ENCODE measurements around the gene MYO1B. TPM values are rescaled to one million over a fixed set of nuclear protein-coding genes. Genes with fewer than 3 reads are reported as not detected.

Gene MYO1B
- total and polyA plus RNA-seq, 8 donors, result 136 to 305 (median 197) TPM

- DNase-seq (no peak), ATAC-seq (peak; percentile 4)
- Histone ChIP-seq H3K4me1 (peaks cover 12 to 40% of the 10 kb centered on the region in 2 donors), H3K27ac (peak overlapping the region in 1 of 2 donors; percentile 55), H3K36me3 (no peaks in the 10 kb centered on the region), H3K4me3 (no peak overlapping the region), H3K9me3 (no peaks in the 10 kb centered on the region), H3K27me3 (no peaks in the 10 kb centered on the region)
- TF ChIP-seq, protein P1, sequence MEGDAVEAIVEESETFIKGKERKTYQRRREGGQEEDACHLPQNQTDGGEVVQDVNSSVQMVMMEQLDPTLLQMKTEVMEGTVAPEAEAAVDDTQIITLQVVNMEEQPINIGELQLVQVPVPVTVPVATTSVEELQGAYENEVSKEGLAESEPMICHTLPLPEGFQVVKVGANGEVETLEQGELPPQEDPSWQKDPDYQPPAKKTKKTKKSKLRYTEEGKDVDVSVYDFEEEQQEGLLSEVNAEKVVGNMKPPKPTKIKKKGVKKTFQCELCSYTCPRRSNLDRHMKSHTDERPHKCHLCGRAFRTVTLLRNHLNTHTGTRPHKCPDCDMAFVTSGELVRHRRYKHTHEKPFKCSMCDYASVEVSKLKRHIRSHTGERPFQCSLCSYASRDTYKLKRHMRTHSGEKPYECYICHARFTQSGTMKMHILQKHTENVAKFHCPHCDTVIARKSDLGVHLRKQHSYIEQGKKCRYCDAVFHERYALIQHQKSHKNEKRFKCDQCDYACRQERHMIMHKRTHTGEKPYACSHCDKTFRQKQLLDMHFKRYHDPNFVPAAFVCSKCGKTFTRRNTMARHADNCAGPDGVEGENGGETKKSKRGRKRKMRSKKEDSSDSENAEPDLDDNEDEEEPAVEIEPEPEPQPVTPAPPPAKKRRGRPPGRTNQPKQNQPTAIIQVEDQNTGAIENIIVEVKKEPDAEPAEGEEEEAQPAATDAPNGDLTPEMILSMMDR (IDR thresholded peaks at IDR 0.05), result no peak
- intact Hi-C loops (cut with DNase I), result no loop called here
Observed at GRCh38 chr2:191266201-191266600, 21.0 kb downstream of the MYO1B start.

GRCh38 chr2:191268596-191268995 lies 23.4 kb downstream of the MYO1B start:
- ATAC-seq (no peak), DNase-seq (no peak)
- H3K4me1 ChIP-seq, result peaks cover 12 to 30% of the 10 kb centered on the region in 2 donors
- intact Hi-C loops (cut with DNase I), result no loop called here
- no peak overlapping the region for H3K27ac ChIP-seq
- no peaks in the 10 kb centered on the region for H3K36me3 ChIP-seq
- no peaks in the 10 kb centered on the region for H3K27me3 ChIP-seq
- no peak overlapping the region for H3K4me3 ChIP-seq
- TF ChIP-seq, protein P1 (IDR thresholded peaks at IDR 0.05), result no peak
- no peaks in the 10 kb centered on the region for H3K9me3 ChIP-seq

GRCh38 chr2:191270306-191271161 lies 25.3 kb downstream of the MYO1B start:
- intact Hi-C loops (cut with DNase I), result no loop called here
- no peak overlapping the region for H3K27ac ChIP-seq
- ATAC-seq, result no peak

DNA sequence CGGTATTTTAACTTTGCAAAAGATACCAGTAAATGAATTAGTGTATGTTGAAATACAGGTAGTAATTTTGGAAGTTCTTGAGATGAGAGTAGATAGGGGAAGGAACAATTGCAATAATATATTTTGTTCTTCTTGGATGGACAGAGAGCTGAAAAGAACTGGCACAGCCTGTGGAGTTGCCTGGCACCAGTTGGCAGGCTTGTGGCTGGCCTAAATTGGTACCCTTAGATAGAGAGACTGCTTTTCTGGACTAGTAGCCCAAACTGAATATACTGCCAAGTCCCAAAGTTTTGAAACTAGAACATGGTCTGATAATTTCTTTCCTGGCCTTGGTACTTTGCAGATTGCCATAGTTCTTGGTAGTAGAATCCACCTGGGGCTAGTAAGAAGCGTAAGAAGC lies 26.9 kb downstream of the MYO1B start:
- intact Hi-C loops (cut with DNase I), result no loop called here
- ATAC-seq, result no peak
- no peaks in the 10 kb centered on the region for H3K9me3 ChIP-seq

More at GRCh38 chr2:191270306-191271161, 25.3 kb downstream of the MYO1B start:
- Histone ChIP-seq H3K9me3 (no peaks in the 10 kb centered on the region), H3K36me3 (no peaks in the 10 kb centered on the region), H3K27me3 (no peaks in the 10 kb centered on the region), H3K4me3 (no peak overlapping the region), H3K4me1 (peaks cover 15 to 21% of the 10 kb centered on the region in 2 donors)
- no peak for DNase-seq
- TF ChIP-seq, protein P1 (IDR thresholded peaks at IDR 0.05), result no peak

GRCh38 chr2:191274413-191274815 lies 29.2 kb downstream of the MYO1B start:
- ATAC-seq, result no peak
- no peak overlapping the region for H3K27ac ChIP-seq
- DNase-seq, result no peak
- H3K36me3 ChIP-seq, result peaks cover 0 to 8% of the 10 kb centered on the region in 2 donors
- TF ChIP-seq, protein P1 (IDR thresholded peaks at IDR 0.05), result no peak
- H3K27me3 ChIP-seq, result no peaks in the 10 kb centered on the region
- intact Hi-C loops (cut with DNase I), result no loop called here
- H3K9me3 ChIP-seq, result no peaks in the 10 kb centered on the region
- peaks cover 9 to 11% of the 10 kb centered on the region in 2 donors for H3K4me1 ChIP-seq
- H3K4me3 ChIP-seq, result no peak overlapping the region

More for the DNA sequence above, 26.9 kb downstream of the MYO1B start:
- H3K36me3 ChIP-seq, result no peaks in the 10 kb centered on the region
- H3K4me3 ChIP-seq, result no peak overlapping the region
- H3K27ac ChIP-seq, result no peak overlapping the region
- H3K4me1 ChIP-seq, result peaks cover 10 to 15% of the 10 kb centered on the region in 2 donors
- no peak for DNase-seq
- TF ChIP-seq, protein P1 (IDR thresholded peaks at IDR 0.05), result no peak
- H3K27me3 ChIP-seq, result no peaks in the 10 kb centered on the region

Data from left lung (tissue), 10 donors.